IPS DF 4.7 (cell line): Measurements from ENCODE around the gene TLL2.

ENCODE experiments used
- DNase-seq: peaks from one replicate; pipeline ENCODE4 v3.0.0-alpha.2; 2013; ENCODE audit warnings: low spot score; ENCODE audit errors: extremely low read depth

Gene TLL2

DNA sequence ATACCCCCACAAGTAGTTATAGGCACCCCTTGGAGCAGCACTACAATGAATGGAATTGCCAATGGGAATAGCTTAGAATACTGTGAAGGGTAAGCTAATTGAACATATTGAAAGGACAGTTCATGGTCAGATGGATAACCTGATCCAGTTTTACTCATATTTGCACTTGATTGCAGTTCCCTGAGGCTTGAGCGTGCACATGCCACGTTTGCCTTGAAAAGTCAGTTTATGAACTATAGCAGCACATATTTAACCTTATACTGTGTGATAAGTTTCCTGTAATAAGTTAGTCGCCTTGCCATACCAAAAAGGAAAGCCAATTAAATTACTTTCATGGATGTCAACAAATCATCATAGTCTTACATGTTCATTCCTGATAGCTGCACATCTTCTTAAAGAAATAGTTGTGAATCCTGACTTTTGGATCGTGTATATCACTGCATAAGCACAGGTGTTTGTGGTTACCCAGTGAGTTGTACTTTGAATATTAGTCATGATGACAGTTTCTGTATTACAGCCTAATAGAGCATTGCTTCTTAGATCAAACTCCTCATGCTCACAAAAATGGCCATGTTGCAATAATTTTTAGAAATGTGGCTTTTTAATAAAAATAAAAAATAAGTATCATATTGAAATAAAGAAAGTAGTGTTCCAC lies 187.9 kb downstream of the TLL2 start:
- DNase-seq: no peak

GRCh38 chr10:96324447-96324846 lies 189.3 kb downstream of the TLL2 start:
- no peak for DNase-seq

GRCh38 chr10:96322275-96322674 lies 191.5 kb downstream of the TLL2 start:
- DNase-seq: no peak

GRCh38 chr10:96321822-96322221 lies 191.9 kb downstream of the TLL2 start:
- DNase-seq: no peak

GRCh38 chr10:96319754-96320474 lies 193.8 kb downstream of the TLL2 start:
- DNase-seq: no peak

DNA sequence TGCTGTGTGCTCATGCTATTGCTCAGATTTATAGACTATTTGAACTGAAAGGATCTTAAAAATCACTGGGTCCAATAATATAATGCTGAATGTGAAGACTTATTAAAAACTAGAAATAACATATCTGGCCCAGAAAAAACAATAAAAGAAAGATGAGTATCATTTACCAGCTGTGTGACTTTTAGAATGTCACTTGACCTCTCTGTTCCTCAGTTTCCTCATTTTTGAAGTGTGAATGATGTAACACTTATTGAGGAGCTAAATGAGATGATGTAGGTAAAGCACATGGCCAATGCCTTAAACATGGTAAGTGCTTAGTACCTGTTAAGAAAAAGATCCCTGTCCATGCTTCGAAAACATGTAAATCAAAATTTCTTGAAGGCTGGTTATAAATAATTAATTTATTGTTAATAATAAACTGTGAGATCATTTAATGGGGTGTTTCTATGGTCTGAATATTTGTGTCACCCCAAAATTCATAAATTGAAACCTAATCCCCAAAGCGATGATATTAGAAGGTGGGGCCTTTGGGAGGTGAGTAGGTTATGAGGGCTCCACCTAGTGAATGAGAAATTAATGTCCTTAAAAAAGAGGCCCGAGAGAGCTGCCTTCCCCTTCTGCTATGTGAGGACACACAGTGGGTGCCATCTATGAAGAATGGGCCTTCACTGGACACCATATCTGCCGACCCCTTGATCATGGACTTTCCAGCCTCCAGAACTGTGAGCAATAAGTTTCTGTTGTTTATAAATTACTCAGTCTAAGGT lies 196.5 kb downstream of the TLL2 start:
- no peak for DNase-seq
